HepG2 (cell line): ENCODE measurements around the gene CPXM1. TPM values are rescaled to one million over a fixed set of nuclear protein-coding genes. Genes with fewer than 3 reads are reported as not detected.

Experiments used
- DZIP1 ChIP-seq: sonication (generic); formaldehyde crosslinking; IDR thresholded peaks from 2 replicates; pipeline ENCODE4 v1.5.0; 2020; ENCODE audit warnings: mild to moderate bottlenecking, missing genetic modification reagents
- EP300 ChIP-seq, 3 experiments: sonication (generic) in 1 of 3; formaldehyde crosslinking in 1 of 3; IDR thresholded peaks; 2 replicates each; pipeline versions ENCODE4 v1.5.1 to v1.6.1; 2011 to 2020; ENCODE audit warnings: low read depth in 2 of 3, low read length in 2 of 3, borderline replicate concordance in 1 of 3, improper control_type of control experiment in 1 of 3, mild to moderate bottlenecking in 1 of 3, missing genetic modification reagents in 1 of 3, moderate library complexity in 1 of 3
- ESRRA ChIP-seq: sonication (generic); formaldehyde crosslinking; IDR thresholded peaks from 2 replicates; pipeline ENCODE4 v1.5.1; 2020; ENCODE audit warnings: mild to moderate bottlenecking, low read depth, missing genetic modification reagents
- KLF12 ChIP-seq: sonication (generic); formaldehyde crosslinking; IDR thresholded peaks from 2 replicates; pipeline ENCODE4 v1.4.0; 2020; ENCODE audit warnings: missing genetic modification reagents, borderline replicate concordance
- MAFK ChIP-seq, 2 experiments: IDR thresholded peaks in 1 of 2; conservative IDR thresholded peaks in 1 of 2; 2 replicates each; pipeline ENCODE4 v1.6.1; 2011; ENCODE audit warnings: improper control_type of control experiment in 2 of 2, low read length in 2 of 2
- ONECUT2 ChIP-seq: sonication (generic); formaldehyde crosslinking; IDR thresholded peaks from 2 replicates; pipeline ENCODE4 v1.4.0; 2020; ENCODE audit warnings: missing genetic modification reagents
- SETDB1 ChIP-seq: sonication (generic); formaldehyde crosslinking; IDR thresholded peaks from 2 replicates; pipeline ENCODE4 v1.5.1; 2020; ENCODE audit warnings: missing genetic modification reagents, mild to moderate bottlenecking, borderline replicate concordance
- SMC3 ChIP-seq: IDR thresholded peaks from 2 replicates; pipeline ENCODE4 v1.6.1; 2011; ENCODE audit warnings: low read length, improper control_type of control experiment
- ZBTB42 ChIP-seq: sonication (generic); formaldehyde crosslinking; IDR thresholded peaks from 2 replicates; pipeline ENCODE4 v1.5.0; 2020; ENCODE audit warnings: mild to moderate bottlenecking, missing genetic modification reagents
- ZC3H13 ChIP-seq: sonication (generic); formaldehyde crosslinking; IDR thresholded peaks from 2 replicates; pipeline ENCODE4 v1.8.1; 2023; ENCODE audit warnings: mild to moderate bottlenecking, missing genetic modification reagents, moderate library complexity
- ZNF24 ChIP-seq: fragments of 450-650 bp; IDR thresholded peaks from 2 replicates; pipeline ENCODE4 v1.6.1; 2017; ENCODE audit warnings: antibody characterized with exemption, mild to moderate bottlenecking
- ZNF30 ChIP-seq: sonication (generic); formaldehyde crosslinking; IDR thresholded peaks from 2 replicates; pipeline ENCODE4 v1.5.0; 2020; ENCODE audit warnings: mild to moderate bottlenecking, missing genetic modification reagents
- ZNF569 ChIP-seq: sonication (generic); formaldehyde crosslinking; IDR thresholded peaks from 2 replicates; pipeline ENCODE4 v1.5.0; 2020; ENCODE audit warnings: mild to moderate bottlenecking, missing genetic modification reagents, moderate library complexity, borderline replicate concordance
- ZNF615 ChIP-seq: sonication (generic); formaldehyde crosslinking; IDR thresholded peaks from 2 replicates; pipeline ENCODE4 v1.5.0; 2020; ENCODE audit warnings: mild to moderate bottlenecking, missing genetic modification reagents, borderline replicate concordance
- ZNF761 ChIP-seq: sonication (generic); formaldehyde crosslinking; conservative IDR thresholded peaks from 2 replicates; pipeline ENCODE4 v1.4.0; 2020; ENCODE audit warnings: mild to moderate bottlenecking, missing genetic modification reagents
- ZNF782 ChIP-seq: sonication (generic); formaldehyde crosslinking; IDR thresholded peaks from 2 replicates; pipeline ENCODE4 v1.4.0; 2020; ENCODE audit warnings: missing genetic modification reagents, mild to moderate bottlenecking, borderline replicate concordance
- polyA plus RNA-seq, 8 experiments: library from polyadenylated mRNA; depleted of rRNA in 3 of 8; stranded (reverse) in 7 of 8; unstranded in 1 of 8; fragments of >200 nt; fragmentation: Illumina TruSeq in 4 of 8; extraction: Trizol in 4 of 8; gene quantifications; 2 replicates each; pipeline versions ENCODE4 v1.2.1 to v1.2.3, GENCODE V29; 2011 to 2016; ENCODE audit warnings: low read depth in 4 of 8, missing spikeins in 1 of 8, mixed read lengths in 1 of 8; ENCODE audit not compliant: insufficient read depth in 1 of 8
- total RNA-seq, 5 experiments: library from RNA; depleted of rRNA; stranded (reverse); fragments of >200 nt; fragmentation: Illumina TruSeq; extraction: Trizol; gene quantifications; 2 replicates each; pipeline ENCODE4 v1.2.3, GENCODE V29; 2016; ENCODE audit warnings: low read depth in 1 of 5
- TF ChIP-seq, protein P1 (sequence below): IDR thresholded peaks from 2 replicates; pipeline ENCODE4 v1.4.0; 2020; ENCODE audit warnings: mild to moderate bottlenecking, missing genetic modification reagents
- TF ChIP-seq, protein P2 (sequence below): sonication (generic); formaldehyde crosslinking; IDR thresholded peaks from 2 replicates; pipeline ENCODE4 v1.5.0; 2020; ENCODE audit warnings: mild to moderate bottlenecking, missing genetic modification reagents
- TF ChIP-seq, protein P3 (sequence below): sonication (generic); formaldehyde crosslinking; IDR thresholded peaks from 2 replicates; pipeline ENCODE4 v1.5.0; 2020; ENCODE audit warnings: missing genetic modification reagents, mild to moderate bottlenecking, borderline replicate concordance

Gene CPXM1
- total and polyA plus RNA-seq, 2 of the 13 experiments (the other 11 are each of a cell fraction or from before 2014, with no cell fraction given): 0.07 TPM; not detected in 1

DNA sequence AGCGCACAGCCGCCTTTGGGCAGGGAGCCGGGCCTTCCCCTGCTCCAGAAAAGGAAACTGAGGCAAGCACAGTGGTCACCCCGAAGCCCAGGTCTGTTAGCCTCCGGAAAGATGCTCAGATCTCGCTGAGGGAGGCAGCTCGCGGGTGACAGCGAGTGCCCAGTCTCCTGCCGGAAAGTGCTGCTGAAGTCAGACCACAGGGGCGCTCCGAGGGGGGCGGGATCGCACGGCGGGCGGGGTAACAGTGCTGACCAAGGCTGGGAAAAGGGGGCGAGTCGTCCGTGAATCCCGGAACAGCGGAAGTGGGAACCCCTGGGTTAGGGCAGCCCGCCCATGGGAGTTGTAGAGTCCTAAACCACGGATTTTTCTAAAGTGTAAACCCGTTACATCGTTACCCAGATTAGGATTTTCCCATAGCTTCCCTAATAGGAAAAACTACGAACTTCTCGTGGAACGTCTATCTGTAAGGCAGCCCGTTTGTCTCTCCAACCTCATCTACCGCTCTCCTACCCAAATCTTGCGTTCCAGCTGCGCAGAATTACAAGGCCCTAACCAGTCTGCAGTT is 40.6 kb upstream of the CPXM1 start (continued):
- TF ChIP-seq ZNF30 (CRISPR knock-in tag) (no peak), ZNF782 (no peak), ESRRA (CRISPR knock-in tag) (no peak; the same call in 1 of the 2 replicates), EP300 (IDR thresholded peaks at IDR 0.05; ENCODE audit: low read depth in 2 of 2, low read length in 2 of 2) (peak in 1 of 2 experiments; percentile 22; a peak in 1 of 4 replicates), EP300 (CRISPR knock-in tag; IDR thresholded peaks at IDR 0.05; ENCODE audit: borderline replicate concordance) (no peak), ZBTB42 (CRISPR knock-in tag) (no peak), ZNF615 (CRISPR knock-in tag) (no peak), KLF12 (CRISPR knock-in tag) (no peak), ZNF24 (no peak), MAFK (conservative IDR thresholded peaks at IDR 0.05 in 1 of 2, IDR thresholded peaks at IDR 0.05 in 1 of 2; ENCODE audit: low read length in 2 of 2) (no peak), ZNF569 (CRISPR knock-in tag) (no peak), ZC3H13 (CRISPR knock-in tag) (no peak), SMC3 (no peak), SETDB1 (no peak), ZNF761 (no peak), ONECUT2 (no peak), DZIP1 (no peak; the same call in 1 of the 2 replicates)
- TF ChIP-seq, protein P1, sequence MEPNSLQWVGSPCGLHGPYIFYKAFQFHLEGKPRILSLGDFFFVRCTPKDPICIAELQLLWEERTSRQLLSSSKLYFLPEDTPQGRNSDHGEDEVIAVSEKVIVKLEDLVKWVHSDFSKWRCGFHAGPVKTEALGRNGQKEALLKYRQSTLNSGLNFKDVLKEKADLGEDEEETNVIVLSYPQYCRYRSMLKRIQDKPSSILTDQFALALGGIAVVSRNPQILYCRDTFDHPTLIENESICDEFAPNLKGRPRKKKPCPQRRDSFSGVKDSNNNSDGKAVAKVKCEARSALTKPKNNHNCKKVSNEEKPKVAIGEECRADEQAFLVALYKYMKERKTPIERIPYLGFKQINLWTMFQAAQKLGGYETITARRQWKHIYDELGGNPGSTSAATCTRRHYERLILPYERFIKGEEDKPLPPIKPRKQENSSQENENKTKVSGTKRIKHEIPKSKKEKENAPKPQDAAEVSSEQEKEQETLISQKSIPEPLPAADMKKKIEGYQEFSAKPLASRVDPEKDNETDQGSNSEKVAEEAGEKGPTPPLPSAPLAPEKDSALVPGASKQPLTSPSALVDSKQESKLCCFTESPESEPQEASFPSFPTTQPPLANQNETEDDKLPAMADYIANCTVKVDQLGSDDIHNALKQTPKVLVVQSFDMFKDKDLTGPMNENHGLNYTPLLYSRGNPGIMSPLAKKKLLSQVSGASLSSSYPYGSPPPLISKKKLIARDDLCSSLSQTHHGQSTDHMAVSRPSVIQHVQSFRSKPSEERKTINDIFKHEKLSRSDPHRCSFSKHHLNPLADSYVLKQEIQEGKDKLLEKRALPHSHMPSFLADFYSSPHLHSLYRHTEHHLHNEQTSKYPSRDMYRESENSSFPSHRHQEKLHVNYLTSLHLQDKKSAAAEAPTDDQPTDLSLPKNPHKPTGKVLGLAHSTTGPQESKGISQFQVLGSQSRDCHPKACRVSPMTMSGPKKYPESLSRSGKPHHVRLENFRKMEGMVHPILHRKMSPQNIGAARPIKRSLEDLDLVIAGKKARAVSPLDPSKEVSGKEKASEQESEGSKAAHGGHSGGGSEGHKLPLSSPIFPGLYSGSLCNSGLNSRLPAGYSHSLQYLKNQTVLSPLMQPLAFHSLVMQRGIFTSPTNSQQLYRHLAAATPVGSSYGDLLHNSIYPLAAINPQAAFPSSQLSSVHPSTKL: peak; percentile 16; the same call in 1 of the 2 replicates
- TF ChIP-seq, protein P2, sequence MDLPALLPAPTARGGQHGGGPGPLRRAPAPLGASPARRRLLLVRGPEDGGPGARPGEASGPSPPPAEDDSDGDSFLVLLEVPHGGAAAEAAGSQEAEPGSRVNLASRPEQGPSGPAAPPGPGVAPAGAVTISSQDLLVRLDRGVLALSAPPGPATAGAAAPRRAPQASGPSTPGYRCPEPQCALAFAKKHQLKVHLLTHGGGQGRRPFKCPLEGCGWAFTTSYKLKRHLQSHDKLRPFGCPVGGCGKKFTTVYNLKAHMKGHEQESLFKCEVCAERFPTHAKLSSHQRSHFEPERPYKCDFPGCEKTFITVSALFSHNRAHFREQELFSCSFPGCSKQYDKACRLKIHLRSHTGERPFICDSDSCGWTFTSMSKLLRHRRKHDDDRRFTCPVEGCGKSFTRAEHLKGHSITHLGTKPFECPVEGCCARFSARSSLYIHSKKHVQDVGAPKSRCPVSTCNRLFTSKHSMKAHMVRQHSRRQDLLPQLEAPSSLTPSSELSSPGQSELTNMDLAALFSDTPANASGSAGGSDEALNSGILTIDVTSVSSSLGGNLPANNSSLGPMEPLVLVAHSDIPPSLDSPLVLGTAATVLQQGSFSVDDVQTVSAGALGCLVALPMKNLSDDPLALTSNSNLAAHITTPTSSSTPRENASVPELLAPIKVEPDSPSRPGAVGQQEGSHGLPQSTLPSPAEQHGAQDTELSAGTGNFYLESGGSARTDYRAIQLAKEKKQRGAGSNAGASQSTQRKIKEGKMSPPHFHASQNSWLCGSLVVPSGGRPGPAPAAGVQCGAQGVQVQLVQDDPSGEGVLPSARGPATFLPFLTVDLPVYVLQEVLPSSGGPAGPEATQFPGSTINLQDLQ (CRISPR knock-in tag): no peak; the same call in 1 of the 2 replicates
- TF ChIP-seq, protein P3, sequence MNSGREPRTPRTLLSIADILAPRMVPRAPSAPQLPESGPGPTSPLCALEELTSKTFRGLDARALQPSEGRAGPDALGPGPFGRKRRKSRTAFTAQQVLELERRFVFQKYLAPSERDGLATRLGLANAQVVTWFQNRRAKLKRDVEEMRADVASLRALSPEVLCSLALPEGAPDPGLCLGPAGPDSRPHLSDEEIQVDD: no peak
